ENCODE results near the gene CYP4A22.

The CYP4A22 gene

GRCh38 chr1:47160716-47161115 lies 23.5 kb downstream of the CYP4A22 start:
- Histone ChIP-seq H3K27ac (no peak overlapping the region), H3K4me3 (no peak overlapping the region)
- TF ChIP-seq CTCF (IDR thresholded peaks at IDR 0.05) = no peak
- no peak for DNase-seq (ENCODE audit: low spot score)

GRCh38 chr1:47161298-47162040 lies 24.2 kb downstream of the CYP4A22 start:
- TF ChIP-seq CTCF (IDR thresholded peaks at IDR 0.05) = no peak
- no peak for DNase-seq (ENCODE audit: low spot score)
- Histone ChIP-seq H3K4me3 (no peak overlapping the region), H3K27ac (no peak overlapping the region)

- no peak for DNase-seq (ENCODE audit: low spot score)
- H3K4me3 ChIP-seq = no peak overlapping the region
- no peak for TF ChIP-seq CTCF (IDR thresholded peaks at IDR 0.05)
- H3K27ac ChIP-seq = no peak overlapping the region
Measured at GRCh38 chr1:47164552-47164951, 27.3 kb downstream of the CYP4A22 start.

- H3K4me3 ChIP-seq = no peak overlapping the region
- H3K27ac ChIP-seq = no peak overlapping the region
- no peak for DNase-seq (ENCODE audit: low spot score)
- no peak for TF ChIP-seq CTCF (IDR thresholded peaks at IDR 0.05)
Measured at GRCh38 chr1:47172782-47173181, 35.5 kb downstream of the CYP4A22 start.

- no peak for TF ChIP-seq CTCF (IDR thresholded peaks at IDR 0.05)
- DNase-seq (ENCODE audit: low spot score) = no peak
Measured at GRCh38 chr1:47174656-47175020, 37.4 kb downstream of the CYP4A22 start.

GRCh38 chr1:47175227-47175934 lies 38.1 kb downstream of the CYP4A22 start:
- DNase-seq (ENCODE audit: low spot score) = peak; percentile 67
- no peak overlapping the region for H3K27ac ChIP-seq
- peak; percentile 95 for TF ChIP-seq CTCF (IDR thresholded peaks at IDR 0.05)
- no peak overlapping the region for H3K4me3 ChIP-seq

More at GRCh38 chr1:47174656-47175020, 37.4 kb downstream of the CYP4A22 start:
- H3K4me3 ChIP-seq = no peak overlapping the region
- H3K27ac ChIP-seq = no peak overlapping the region

GRCh38 chr1:47178020-47178419 lies 40.8 kb downstream of the CYP4A22 start:
- Histone ChIP-seq H3K27ac (no peak overlapping the region), H3K4me3 (no peak overlapping the region)
- no peak for DNase-seq (ENCODE audit: low spot score)
- no peak for TF ChIP-seq CTCF (IDR thresholded peaks at IDR 0.05)
